NCI-H2196 treated with DMSO at 0.1 percent for 48 hours (cell line): ENCODE measurements around the gene DCDC2.
"Not testable (repeated sequence)": the region's sequence is repeated elsewhere in the genome, so short reads cannot be mapped to it uniquely, and the experiment has no call there.

Source experiments
- DNase-seq: peaks from one replicate; lab custom pipeline; 2025; ENCODE audit not compliant: unreplicated experiment; lab: John Stamatoyannopoulos, UW

Gene DCDC2

GRCh38 chr6:24149836-24150235, 208.0 kb downstream of the DCDC2 start:
- DNase-seq = no peak

GRCh38 chr6:24149296-24149695, 208.6 kb downstream of the DCDC2 start:
- DNase-seq = no peak

- no peak for DNase-seq
Measured at GRCh38 chr6:24148684-24149083, 209.2 kb downstream of the DCDC2 start.

GRCh38 chr6:24148154-24148570, 209.7 kb downstream of the DCDC2 start:
- no peak for DNase-seq

GRCh38 chr6:24147511-24148153, 210.2 kb downstream of the DCDC2 start:
- no peak for DNase-seq

GRCh38 chr6:24146871-24147270, 211.0 kb downstream of the DCDC2 start:
- no peak for DNase-seq

- no peak for DNase-seq
Measured at GRCh38 chr6:24145690-24146131, 212.1 kb downstream of the DCDC2 start.

GRCh38 chr6:24142733-24143132, 215.1 kb downstream of the DCDC2 start:
- DNase-seq = not testable (repeated sequence)

- DNase-seq = no peak
Measured at GRCh38 chr6:24140591-24140990, 217.3 kb downstream of the DCDC2 start.

GRCh38 chr6:24139639-24140038, 218.2 kb downstream of the DCDC2 start:
- DNase-seq = no peak

GRCh38 chr6:24139080-24139479, 218.8 kb downstream of the DCDC2 start:
- no peak for DNase-seq

GRCh38 chr6:24131751-24132150, 226.1 kb downstream of the DCDC2 start:
- no peak for DNase-seq

- DNase-seq = no peak
Measured at GRCh38 chr6:24127316-24127715, 230.5 kb downstream of the DCDC2 start.

- no peak for DNase-seq
Measured at GRCh38 chr6:24126586-24127192, 231.2 kb downstream of the DCDC2 start.

- DNase-seq = peak; percentile 43
Measured at GRCh38 chr6:24125980-24126379, 231.9 kb downstream of the DCDC2 start, which contains the start of gene NRSN1. Gene NRSN1, plus strand, starts transcription at chr6:24126215. Its CDS starts 8,113 bp downstream, at chr6:24134328.

- no peak for DNase-seq
Measured at GRCh38 chr6:24122139-24122538, 235.7 kb downstream of the DCDC2 start.
